Right lobe of liver (tissue), 6 donors: ENCODE data around the gene OAS3. TPM values are rescaled to one million over a fixed set of nuclear protein-coding genes. Genes with fewer than 3 reads are reported as not detected.

ENCODE experiments used
- ATAC-seq, 4 donors: fragments of 200-7000 bp; cut with Tn5 transposase; one replicate each; pipeline ENCODE4 v1.9.1; 2020; ENCODE audit warnings: mild to moderate bottlenecking in 4 of 4, moderate library complexity in 4 of 4
- DNase-seq, 3 donors: peaks; one replicate each; pipeline ENCODE4 v3.0.0-alpha.2; 2020
- H3K27ac ChIP-seq, 3 donors: fragments of 200-600 bp; one replicate each; pipeline ENCODE4 v1.8.0; 2022
- H3K27me3 ChIP-seq, 2 donors: fragments of 200-600 bp; one replicate each; pipeline ENCODE4 v1.8.0; 2022
- H3K36me3 ChIP-seq, 4 donors: fragments of 200-600 bp; sonication (generic) in 1 of 4; one replicate each; pipeline versions ENCODE4 v1.5.1 to v1.8.0; 2017 to 2022; ENCODE audit warnings: control low read depth in 1 of 4
- H3K4me1 ChIP-seq, 4 donors: fragments of 200-600 bp; sonication (generic) in 1 of 4; one replicate each; pipeline versions ENCODE4 v1.5.1 to v1.8.0; 2017 to 2022; ENCODE audit warnings: control low read depth in 1 of 4
- H3K4me3 ChIP-seq, 3 donors: fragments of 200-600 bp; one replicate each; pipeline ENCODE4 v1.8.0; 2022
- H3K9me3 ChIP-seq, 4 donors: fragments of 200-600 bp; sonication (generic) in 1 of 4; one replicate each; pipeline versions ENCODE4 v1.5.1 to v1.8.0; 2017 to 2022; ENCODE audit warnings: control low read depth in 1 of 4
- POLR2A ChIP-seq: fragments of 450-650 bp; IDR thresholded peaks from one replicate; pipeline ENCODE4 v1.6.1; 2017; ENCODE audit warnings: antibody characterized with exemption, mild to moderate bottlenecking
- WGBS: methylation state at CpG from one replicate; pipeline ENCODE4 v1.1.6; 2018; ENCODE audit warnings: low coverage, low lambda C conversion rate; ENCODE audit not compliant: insufficient coverage; ENCODE audit errors: missing lambda C conversion rate; 5-methylcytosine and 5-hydroxymethylcytosine counted together
- intact Hi-C, 2 donors: fragments of 100-400 bp; cut with DNase I; formaldehyde crosslinking; loops; one replicate each; pipeline versions ENCODE4 v1.11.2 to v1.14.1; 2022
- total RNA-seq, 6 experiments: library from RNA; depleted of rRNA in 2 of 6; stranded (reverse); fragments of >200 nt in 2 of 6; fragmentation: NEBNext Ultra II Directional in 3 of 6; extraction: Animal tissue kit (Norgen Biotek cat#: 25700) in 3 of 6; gene quantifications; one replicate each; pipeline versions ENCODE4 v1.1.0 to v1.2.4, GENCODE V29; 2016 to 2023
- TF ChIP-seq, protein P1 (sequence below), 4 donors: fragments of 200-600 bp in 3 of 4; fragments of 450-650 bp in 1 of 4; IDR thresholded peaks; one replicate each; pipeline versions ENCODE4 v1.5.1 to v1.8.0; 2016 to 2022; ENCODE audit warnings: antibody characterized with exemption in 4 of 4, mild to moderate bottlenecking in 2 of 4
- donor health status: DM: no; HTN: yes; CAD: no.
- donor health status: DM: no; HTN: no; CAD: no.
- donor health status: DM: no; HTN: no; CAD: no.
- donor health status: DM: no; HTN: yes; CAD: no.
- donor health status: DM: no; HTN: yes; CAD: no.

The OAS3 gene
- total RNA-seq, 6 experiments from 2014 or later, result 4.4 to 10.2 (median 7.2) TPM

DNA sequence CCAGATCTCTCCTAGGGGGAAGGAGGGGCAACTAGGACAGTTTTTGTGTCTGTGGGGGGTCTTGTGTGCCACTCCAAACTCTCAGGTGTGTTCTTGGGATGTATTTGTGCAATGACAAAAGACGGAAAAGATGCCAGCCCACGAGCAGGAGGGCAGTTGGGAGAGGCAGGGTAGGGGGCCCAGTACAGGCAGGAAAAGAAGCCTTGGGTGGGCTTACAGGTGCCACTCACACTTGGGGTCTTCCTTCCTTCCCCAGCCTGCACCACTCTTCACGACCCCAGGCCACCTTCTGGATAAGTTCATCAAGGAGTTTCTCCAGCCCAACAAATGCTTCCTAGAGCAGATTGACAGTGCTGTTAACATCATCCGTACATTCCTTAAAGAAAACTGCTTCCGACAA lies 64.4 kb downstream of the OAS3 start:
- no peak overlapping the region for H3K4me3 ChIP-seq
- H3K27me3 ChIP-seq, result no peaks in the 10 kb centered on the region
- H3K4me1 ChIP-seq, result peaks cover 0 to 4% (median 2%) of the 10 kb centered on the region in 4 donors
- peaks cover 0 to 12% (median under 1%) of the 10 kb centered on the region in 4 donors for H3K36me3 ChIP-seq
- H3K27ac ChIP-seq, result no peak overlapping the region
- intact Hi-C loops, result no loop called here
- 95% methylated on average over 3 of the region's 5 CpGs for WGBS
- ATAC-seq (no peak), DNase-seq (no peak)
- no peaks in the 10 kb centered on the region for H3K9me3 ChIP-seq
- TF ChIP-seq POLR2A, result no peak
- TF ChIP-seq, protein P1, sequence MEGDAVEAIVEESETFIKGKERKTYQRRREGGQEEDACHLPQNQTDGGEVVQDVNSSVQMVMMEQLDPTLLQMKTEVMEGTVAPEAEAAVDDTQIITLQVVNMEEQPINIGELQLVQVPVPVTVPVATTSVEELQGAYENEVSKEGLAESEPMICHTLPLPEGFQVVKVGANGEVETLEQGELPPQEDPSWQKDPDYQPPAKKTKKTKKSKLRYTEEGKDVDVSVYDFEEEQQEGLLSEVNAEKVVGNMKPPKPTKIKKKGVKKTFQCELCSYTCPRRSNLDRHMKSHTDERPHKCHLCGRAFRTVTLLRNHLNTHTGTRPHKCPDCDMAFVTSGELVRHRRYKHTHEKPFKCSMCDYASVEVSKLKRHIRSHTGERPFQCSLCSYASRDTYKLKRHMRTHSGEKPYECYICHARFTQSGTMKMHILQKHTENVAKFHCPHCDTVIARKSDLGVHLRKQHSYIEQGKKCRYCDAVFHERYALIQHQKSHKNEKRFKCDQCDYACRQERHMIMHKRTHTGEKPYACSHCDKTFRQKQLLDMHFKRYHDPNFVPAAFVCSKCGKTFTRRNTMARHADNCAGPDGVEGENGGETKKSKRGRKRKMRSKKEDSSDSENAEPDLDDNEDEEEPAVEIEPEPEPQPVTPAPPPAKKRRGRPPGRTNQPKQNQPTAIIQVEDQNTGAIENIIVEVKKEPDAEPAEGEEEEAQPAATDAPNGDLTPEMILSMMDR (IDR thresholded peaks at IDR 0.05), result no peak

DNA sequence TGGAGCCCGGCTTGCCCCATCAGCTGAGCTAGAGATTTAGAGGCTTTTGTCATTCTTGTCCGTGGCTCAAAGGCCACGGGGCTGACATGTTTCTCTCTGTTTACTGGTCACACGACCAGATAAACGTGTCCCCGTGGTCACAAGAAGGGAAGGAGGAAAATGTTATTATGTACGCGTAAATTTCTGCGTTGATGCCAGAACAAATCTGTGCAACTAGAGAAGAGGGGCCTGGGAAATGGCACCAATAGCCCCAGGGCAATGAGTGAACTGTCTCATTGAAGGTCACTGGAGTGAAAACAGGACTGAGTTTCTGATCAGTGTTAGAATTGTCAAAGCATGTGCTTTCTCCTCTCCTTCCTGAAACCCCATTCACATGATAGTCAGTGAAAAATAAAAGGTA lies 65.4 kb downstream of the OAS3 start:
- no peak overlapping the region for H3K4me3 ChIP-seq
- no peaks in the 10 kb centered on the region for H3K9me3 ChIP-seq
- DNase-seq (no peak), ATAC-seq (no peak)
- intact Hi-C loops, result no loop called here
- no peaks in the 10 kb centered on the region for H3K27me3 ChIP-seq
- 73% methylated on average over 5 of the region's 9 CpGs for WGBS
- H3K4me1 ChIP-seq, result peaks cover 0 to 4% (median 2%) of the 10 kb centered on the region in 4 donors
- no peak overlapping the region for H3K27ac ChIP-seq
- peaks cover 0 to 7% (median 0%) of the 10 kb centered on the region in 4 donors for H3K36me3 ChIP-seq
- TF ChIP-seq, protein P1 (IDR thresholded peaks at IDR 0.05), result no peak
- TF ChIP-seq POLR2A, result no peak

DNA sequence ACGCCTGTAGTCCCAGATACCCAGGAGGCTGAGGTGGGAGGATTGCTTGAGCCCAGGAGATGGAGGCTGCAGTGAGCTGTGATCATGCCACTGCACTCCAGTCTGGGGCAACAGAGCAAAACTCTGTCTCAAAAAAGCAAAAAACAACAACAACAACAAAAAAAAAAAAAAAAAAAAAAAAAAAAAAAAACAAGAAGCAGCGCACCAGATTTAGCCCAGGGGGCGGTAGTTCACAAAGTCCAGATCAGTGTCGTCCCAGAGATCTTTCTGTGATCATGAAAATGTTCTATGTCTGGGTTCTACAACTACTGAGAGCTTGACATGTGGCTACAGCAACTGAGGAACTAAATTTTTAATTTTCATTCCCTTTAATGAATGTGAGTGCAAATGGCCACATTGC lies 67.5 kb downstream of the OAS3 start:
- DNase-seq, result no peak
- ATAC-seq, result no peak
- no peak for TF ChIP-seq POLR2A
- TF ChIP-seq, protein P1 (IDR thresholded peaks at IDR 0.05), result peak in 3 of 4 donors; percentile 5 to 8 (median 5)
- Histone ChIP-seq H3K4me3 (no peak overlapping the region), H3K4me1 (peaks cover 0 to 4% (median 2%) of the 10 kb centered on the region in 4 donors), H3K36me3 (peaks cover 0 to 7% (median under 1%) of the 10 kb centered on the region in 4 donors), H3K27me3 (no peaks in the 10 kb centered on the region), H3K9me3 (no peaks in the 10 kb centered on the region), H3K27ac (no peak overlapping the region)
- intact Hi-C loops, result no loop called here
- 70% methylated on average over 4 of the region's 4 CpGs for WGBS

DNA sequence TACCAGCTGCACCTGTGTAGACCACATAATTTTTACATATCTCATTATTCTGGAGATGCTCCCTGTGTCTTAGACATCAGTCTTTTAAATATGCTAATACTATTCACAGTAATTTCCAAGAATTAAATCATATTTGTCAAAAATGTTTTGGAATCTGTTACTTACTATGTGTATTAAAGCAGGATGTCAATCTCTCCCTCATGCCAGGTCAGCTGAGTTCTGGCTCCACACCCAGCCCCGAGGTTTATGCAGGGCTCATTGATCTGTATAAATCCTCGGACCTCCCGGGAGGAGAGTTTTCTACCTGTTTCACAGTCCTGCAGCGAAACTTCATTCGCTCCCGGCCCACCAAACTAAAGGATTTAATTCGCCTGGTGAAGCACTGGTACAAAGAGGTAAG lies 67.9 kb downstream of the OAS3 start:
- Histone ChIP-seq H3K9me3 (no peaks in the 10 kb centered on the region), H3K27ac (no peak overlapping the region), H3K36me3 (peaks cover 0 to 7% (median under 1%) of the 10 kb centered on the region in 4 donors), H3K4me1 (peaks cover 0 to 4% (median 2%) of the 10 kb centered on the region in 4 donors), H3K27me3 (no peaks in the 10 kb centered on the region), H3K4me3 (no peak overlapping the region)
- intact Hi-C loops, result no loop called here
- TF ChIP-seq, protein P1 (IDR thresholded peaks at IDR 0.05), result no peak
- no peak for TF ChIP-seq POLR2A
- DNase-seq (no peak), ATAC-seq (no peak)
- 94% methylated on average over 7 of the region's 7 CpGs for WGBS

DNA sequence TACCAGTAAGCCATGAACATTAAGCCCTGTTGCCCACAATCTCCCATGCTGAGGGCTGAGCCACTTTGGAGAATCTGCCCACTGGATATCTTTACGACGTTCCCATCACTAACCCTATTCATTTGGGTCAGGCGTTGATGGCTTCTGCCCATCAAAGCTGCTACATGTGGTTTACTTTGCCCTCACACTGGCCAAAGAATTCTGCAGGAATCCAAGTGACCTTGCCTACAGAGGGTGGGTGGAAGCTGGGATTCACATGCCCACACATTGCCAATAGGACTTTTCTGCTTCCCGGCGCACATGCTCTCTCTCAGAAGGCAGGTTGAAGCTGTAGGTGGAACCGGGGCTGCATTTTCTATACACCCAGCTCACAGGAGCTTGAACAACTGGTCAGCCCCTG lies 68.4 kb downstream of the OAS3 start:
- Histone ChIP-seq H3K36me3 (peaks cover 0 to 7% (median under 1%) of the 10 kb centered on the region in 4 donors), H3K4me3 (no peak overlapping the region), H3K9me3 (no peaks in the 10 kb centered on the region), H3K27ac (no peak overlapping the region), H3K27me3 (no peaks in the 10 kb centered on the region), H3K4me1 (peaks cover 0 to 4% (median 2%) of the 10 kb centered on the region in 4 donors)
- intact Hi-C loops, result no loop called here
- DNase-seq (no peak), ATAC-seq (no peak)
- WGBS, result 83% methylated on average over 2 of the region's 6 CpGs
- TF ChIP-seq, protein P1 (IDR thresholded peaks at IDR 0.05), result no peak
- TF ChIP-seq POLR2A, result no peak
